Endothelial cell (in vitro differentiated cells): ENCODE results near the gene CDK14. TPM values are rescaled to one million over a fixed set of nuclear protein-coding genes. Genes with fewer than 3 reads are reported as not detected.

Experiments
- DNase-seq: peaks from one replicate; pipeline ENCODE4 v3.0.0; 2021; ENCODE audit warnings: low spot score
- H3K27ac Mint-ChIP-seq: one replicate; pipeline ENCODE4 v1.8.0; 2021; ENCODE audit warnings: mixed read lengths, inconsistent platforms; ENCODE audit not compliant: unreplicated experiment
- H3K27me3 Mint-ChIP-seq: one replicate; pipeline ENCODE4 v1.8.0; 2021; ENCODE audit warnings: mild to moderate bottlenecking, moderate library complexity, mixed read lengths, inconsistent platforms; ENCODE audit not compliant: unreplicated experiment
- H3K36me3 Mint-ChIP-seq: one replicate; pipeline ENCODE4 v1.8.0; 2021; ENCODE audit warnings: mild to moderate bottlenecking, low read depth, mixed read lengths, inconsistent platforms; ENCODE audit not compliant: unreplicated experiment
- H3K4me1 Mint-ChIP-seq: one replicate; pipeline ENCODE4 v1.8.0; 2021; ENCODE audit warnings: mild to moderate bottlenecking, mixed read lengths, inconsistent platforms; ENCODE audit not compliant: unreplicated experiment
- H3K4me3 Mint-ChIP-seq: one replicate; pipeline ENCODE4 v1.8.0; 2021; ENCODE audit warnings: mild to moderate bottlenecking, mixed read lengths, inconsistent platforms; ENCODE audit not compliant: unreplicated experiment
- H3K9me3 Mint-ChIP-seq: one replicate; pipeline ENCODE4 v1.8.0; 2021; ENCODE audit warnings: mixed read lengths, inconsistent platforms; ENCODE audit not compliant: unreplicated experiment
- CTCF ChIP-seq: fragments of 200-600 bp; sonication (generic); IDR thresholded peaks from one replicate; pipeline ENCODE4 v1.5.0; 2021; ENCODE audit warnings: antibody characterized with exemption; ENCODE audit not compliant: unreplicated experiment
- total RNA-seq: library from RNA; stranded (reverse); fragmentation: NEBNext Ultra II Directional; extraction: Animal tissue kit (Norgen Biotek cat#: 25700); gene quantifications from one replicate; pipeline ENCODE4 v1.2.1, GENCODE V29; 2021; ENCODE audit not compliant: unreplicated experiment

Gene CDK14
- total RNA-seq, 1 donor from 2014 or later, result 30.2 TPM

DNA sequence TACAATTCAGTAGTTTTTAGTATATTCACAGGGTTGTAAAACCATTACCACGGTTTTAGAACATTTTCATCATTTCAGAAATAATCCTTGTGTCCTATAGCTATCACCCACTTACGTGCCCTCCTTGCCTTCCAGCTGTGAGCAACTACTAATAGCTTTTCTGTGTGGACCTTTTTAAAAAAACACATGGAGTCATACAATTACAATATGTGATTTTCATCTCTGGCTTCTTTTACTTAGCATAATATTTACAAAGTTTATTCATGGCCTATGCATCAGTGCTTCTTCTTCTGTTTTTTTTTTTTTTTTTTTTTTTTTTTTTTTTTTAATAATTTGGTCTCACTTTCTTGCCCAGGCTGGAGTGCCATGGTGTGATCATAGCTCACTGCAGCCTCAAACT is 76.1 kb downstream of the CDK14 start:
- H3K27ac Mint-ChIP-seq, result no peak overlapping the region
- H3K9me3 Mint-ChIP-seq, result no peaks in the 10 kb centered on the region
- no peaks in the 10 kb centered on the region for H3K27me3 Mint-ChIP-seq
- no peaks in the 10 kb centered on the region for H3K36me3 Mint-ChIP-seq
- no peak for TF ChIP-seq CTCF
- DNase-seq, result no peak
- peaks cover 4% of the 10 kb centered on the region for H3K4me1 Mint-ChIP-seq
- no peak overlapping the region for H3K4me3 Mint-ChIP-seq

DNA sequence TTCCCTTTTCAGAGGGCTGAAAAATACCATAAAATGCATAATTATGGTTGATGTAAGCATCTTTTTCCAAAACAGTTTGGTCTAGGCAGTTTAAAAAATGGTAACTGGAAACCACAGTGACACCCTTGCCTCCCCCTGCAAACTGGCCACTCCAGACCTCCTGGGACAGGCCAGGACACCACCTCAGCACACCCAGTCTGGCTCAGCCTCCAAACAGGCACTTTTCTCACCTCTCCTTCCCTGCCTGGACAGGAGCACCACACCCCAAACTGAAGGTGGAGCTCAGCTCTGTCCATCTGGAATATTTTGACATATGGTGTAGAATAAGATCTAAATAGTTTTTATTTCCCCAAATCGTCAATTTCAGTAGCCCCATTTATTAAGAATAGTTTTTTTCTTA is 78.5 kb downstream of the CDK14 start:
- H3K27ac Mint-ChIP-seq, result no peak overlapping the region
- no peak overlapping the region for H3K4me3 Mint-ChIP-seq
- no peak for DNase-seq
- H3K4me1 Mint-ChIP-seq, result peaks cover 11% of the 10 kb centered on the region
- H3K27me3 Mint-ChIP-seq, result no peaks in the 10 kb centered on the region
- H3K9me3 Mint-ChIP-seq, result no peaks in the 10 kb centered on the region
- H3K36me3 Mint-ChIP-seq, result no peaks in the 10 kb centered on the region
- no peak for TF ChIP-seq CTCF

- H3K4me1 Mint-ChIP-seq, result peaks cover 11% of the 10 kb centered on the region
- no peaks in the 10 kb centered on the region for H3K9me3 Mint-ChIP-seq
- TF ChIP-seq CTCF, result no peak
- no peak overlapping the region for H3K27ac Mint-ChIP-seq
- H3K27me3 Mint-ChIP-seq, result no peaks in the 10 kb centered on the region
- peak overlapping the region; percentile 18 for H3K4me3 Mint-ChIP-seq
- no peak for DNase-seq
- H3K36me3 Mint-ChIP-seq, result no peaks in the 10 kb centered on the region
These were observed 79.9 kb downstream of the CDK14 start for GRCh38 chr7:90675982-90676381.

DNA sequence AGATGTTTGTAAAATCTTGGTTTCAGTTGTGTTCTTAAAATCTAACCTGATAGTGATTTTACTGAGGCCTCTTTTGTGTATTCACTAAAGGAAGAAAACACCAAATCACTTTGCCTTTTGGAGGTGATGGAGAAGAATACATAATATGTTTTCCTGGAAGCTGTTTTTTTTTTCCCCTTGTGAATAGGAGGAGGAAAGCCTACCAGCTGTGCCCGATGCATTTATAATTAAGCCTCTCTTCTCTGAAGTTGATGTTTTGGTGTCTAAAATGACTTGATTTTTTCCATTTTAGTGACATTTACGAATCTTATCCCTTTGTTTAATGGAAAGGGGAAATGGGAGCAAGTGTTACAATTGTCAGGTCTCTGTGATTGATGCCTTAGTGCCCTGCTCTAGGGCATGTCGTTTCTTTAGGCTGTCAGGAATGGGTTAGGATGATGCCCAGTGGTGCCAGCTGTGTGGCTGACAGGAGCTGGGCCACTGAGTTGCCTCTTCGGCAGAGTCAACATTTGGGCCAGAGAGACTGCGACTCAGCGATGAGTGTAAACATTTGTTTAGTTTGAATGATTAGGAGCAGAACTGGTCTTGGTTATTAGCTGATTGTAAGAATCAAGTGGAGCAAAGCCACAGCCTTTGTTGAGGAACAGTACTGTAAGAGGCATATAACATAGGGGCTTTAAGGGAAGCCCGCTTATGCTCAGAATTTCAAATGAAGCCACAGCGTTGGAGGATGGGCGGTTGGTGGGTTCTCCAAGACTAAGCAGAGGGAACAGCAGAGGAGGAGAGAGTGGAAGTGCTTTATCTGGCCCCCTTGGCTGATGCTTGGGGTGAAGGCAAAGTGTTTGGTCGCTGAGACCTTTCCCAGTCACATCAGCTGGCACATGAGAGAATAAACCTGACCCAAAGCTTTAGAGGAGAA is 81.6 kb downstream of the CDK14 start:
- no peaks in the 10 kb centered on the region for H3K9me3 Mint-ChIP-seq
- peak overlapping the region; percentile 32 for H3K27ac Mint-ChIP-seq
- no peaks in the 10 kb centered on the region for H3K27me3 Mint-ChIP-seq
- TF ChIP-seq CTCF, result no peak
- no peaks in the 10 kb centered on the region for H3K36me3 Mint-ChIP-seq
- H3K4me3 Mint-ChIP-seq, result no peak overlapping the region
- no peak for DNase-seq
- H3K4me1 Mint-ChIP-seq, result peaks cover 11% of the 10 kb centered on the region

GRCh38 chr7:90678986-90679385 is 82.9 kb downstream of the CDK14 start:
- Mint-ChIP-seq H3K27me3 (no peaks in the 10 kb centered on the region), H3K4me3 (no peak overlapping the region), H3K4me1 (peaks cover 11% of the 10 kb centered on the region), H3K9me3 (no peaks in the 10 kb centered on the region), H3K36me3 (no peaks in the 10 kb centered on the region), H3K27ac (no peak overlapping the region)
- no peak for DNase-seq
- TF ChIP-seq CTCF, result no peak
